ENCODE data around the gene NIPA2.

The NIPA2 gene

DNA sequence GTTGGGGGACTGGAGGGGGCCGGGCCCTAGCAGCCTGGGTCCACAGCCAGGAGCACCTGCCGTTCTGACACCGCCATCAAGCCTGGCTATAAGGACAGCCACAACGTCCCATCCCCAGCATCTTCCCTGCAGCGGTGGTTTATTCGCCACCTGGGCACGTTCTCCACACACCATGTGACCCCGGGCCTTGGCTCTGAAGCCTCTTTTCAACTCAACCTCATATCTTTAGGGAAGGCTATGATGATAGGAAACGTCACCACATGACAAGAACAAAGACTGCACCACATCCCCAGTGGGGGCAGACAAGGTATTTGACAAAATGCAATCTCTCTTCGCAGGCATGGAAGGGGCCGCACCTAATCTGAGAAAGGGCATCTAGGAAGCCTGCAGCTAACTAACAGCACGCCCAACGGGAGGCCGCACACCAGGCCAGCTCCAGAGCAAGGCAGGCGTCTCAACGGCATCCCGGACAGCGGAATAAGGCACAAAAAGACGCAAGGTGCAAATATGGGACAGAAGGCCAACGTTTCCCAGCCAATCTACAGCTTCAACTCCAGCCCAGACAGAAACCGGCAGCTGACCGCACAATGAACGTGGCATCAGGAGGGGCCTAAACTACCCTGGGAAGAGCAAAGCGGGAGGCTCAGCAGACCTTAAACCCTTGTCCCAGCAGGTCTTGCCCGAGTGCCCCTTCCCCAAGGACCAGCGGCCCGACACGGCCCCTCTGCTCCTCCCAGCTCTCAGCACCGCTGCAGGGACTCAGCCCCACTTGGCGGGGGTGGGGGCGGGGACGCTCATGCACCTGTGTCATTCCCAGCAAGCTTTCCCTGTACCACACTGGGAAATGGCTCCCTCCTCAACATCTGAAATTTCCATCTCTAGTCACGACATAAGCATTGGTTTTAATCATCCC lies 41.9 kb downstream of the NIPA2 start:
- Histone ChIP-seq H3K4me3 (ENCODE audit: low read depth, low read length) (no peak overlapping the region), H3K27ac (ENCODE audit: extremely low read depth, low read depth, low read length) (no peak overlapping the region), H3K4me1 (ENCODE audit: control insufficient read depth, insufficient read depth, low read length) (no peaks in the 10 kb centered on the region), H3K36me3 (ENCODE audit: control insufficient read depth in 2 of 2, insufficient read depth in 1 of 2, low read length in 2 of 2) (peaks cover 0 to 33% of the 10 kb centered on the region in 2 experiments; a peak in 1 of 3 replicates), H3K9me3 (ENCODE audit: control insufficient read depth, insufficient read depth, low read depth, low read length) (no peaks in the 10 kb centered on the region)
- ChIA-PET POLR2A (no interaction called here), CTCF (no interaction called here)
- TF ChIP-seq ZNF214 (tag by site-specific recombination; IDR thresholded peaks at IDR 0.05; ENCODE audit: borderline replicate concordance) (no peak), ZNF510 (tag by site-specific recombination; IDR thresholded peaks at IDR 0.05; ENCODE audit: insufficient replicate concordance) (no peak), FEZF1 (tag by site-specific recombination; IDR thresholded peaks at IDR 0.05) (no peak), TRIM28 (IDR thresholded peaks at IDR 0.05; ENCODE audit: borderline replicate concordance, low read length) (no peak), ZNF473 (tag by site-specific recombination; IDR thresholded peaks at IDR 0.05) (no peak), ZSCAN23 (tag by site-specific recombination; IDR thresholded peaks at IDR 0.05) (no peak), ZNF169 (tag by site-specific recombination; IDR thresholded peaks at IDR 0.05) (no peak), ZNF555 (tag by site-specific recombination; conservative IDR thresholded peaks at IDR 0.05) (no peak), ZNF747 (tag by site-specific recombination; IDR thresholded peaks at IDR 0.05) (no peak), ZNF174 (tag by site-specific recombination; IDR thresholded peaks at IDR 0.05) (no peak)
- TF ChIP-seq, protein P1, sequence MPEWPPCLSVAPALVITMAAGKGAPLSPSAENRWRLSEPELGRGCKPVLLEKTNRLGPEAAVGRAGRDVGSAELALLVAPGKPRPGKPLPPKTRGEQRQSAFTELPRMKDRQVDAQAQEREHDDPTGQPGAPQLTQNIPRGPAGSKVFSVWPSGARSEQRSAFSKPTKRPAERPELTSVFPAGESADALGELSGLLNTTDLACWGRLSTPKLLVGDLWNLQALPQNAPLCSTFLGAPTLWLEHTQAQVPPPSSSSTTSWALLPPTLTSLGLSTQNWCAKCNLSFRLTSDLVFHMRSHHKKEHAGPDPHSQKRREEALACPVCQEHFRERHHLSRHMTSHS (tag by site-specific recombination; IDR thresholded peaks at IDR 0.05): no peak

DNA sequence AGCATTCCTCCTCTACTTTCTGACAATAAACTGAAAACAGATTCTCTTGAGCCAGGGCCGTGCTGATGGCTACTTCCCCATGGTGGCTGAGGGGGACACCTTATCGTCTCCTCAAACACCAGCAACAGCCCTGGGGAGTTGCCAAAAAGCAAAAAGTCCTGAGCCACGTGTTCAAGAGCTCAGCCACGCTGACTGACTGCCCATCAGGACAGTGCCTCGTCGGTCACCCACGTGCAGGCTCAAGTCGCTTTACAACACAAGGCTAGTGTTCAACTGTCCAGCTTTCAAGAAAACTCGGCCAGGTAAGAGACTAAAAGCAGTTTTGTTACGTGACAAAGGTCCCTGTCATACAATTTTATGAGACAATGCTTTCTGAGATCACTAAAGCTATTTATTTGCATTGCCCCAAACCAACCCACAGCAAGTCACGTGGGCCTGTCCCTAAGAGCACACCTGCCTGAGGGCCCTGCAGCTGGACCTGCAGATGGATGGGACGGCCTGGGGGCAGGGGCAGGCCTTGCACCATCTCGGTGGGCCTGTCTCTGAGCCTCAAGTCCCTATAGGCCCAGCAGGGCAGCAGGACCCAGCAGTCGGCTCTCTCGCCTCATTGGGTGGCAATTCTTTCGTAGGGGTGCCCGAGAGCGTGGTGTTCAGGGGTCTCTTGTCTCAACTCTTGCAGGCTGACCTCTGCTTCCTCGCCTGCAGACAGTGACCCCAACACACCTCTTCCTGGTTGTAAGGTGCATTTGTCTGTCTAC lies 42.7 kb downstream of the NIPA2 start:
- Histone ChIP-seq H3K27ac (ENCODE audit: extremely low read depth, low read depth, low read length) (no peak overlapping the region), H3K9me3 (ENCODE audit: control insufficient read depth, insufficient read depth, low read depth, low read length) (no peaks in the 10 kb centered on the region), H3K36me3 (ENCODE audit: control insufficient read depth in 2 of 2, insufficient read depth in 1 of 2, low read length in 2 of 2) (peaks cover 0 to 33% of the 10 kb centered on the region in 2 experiments; a peak in 1 of 3 replicates), H3K4me3 (ENCODE audit: low read depth, low read length) (no peak overlapping the region), H3K4me1 (ENCODE audit: control insufficient read depth, insufficient read depth, low read length) (no peaks in the 10 kb centered on the region)
- ChIA-PET POLR2A (no interaction called here), CTCF (no interaction called here)
- TF ChIP-seq ZNF223 (tag by site-specific recombination; IDR thresholded peaks at IDR 0.05) (no peak), ZNF114 (tag by site-specific recombination; IDR thresholded peaks at IDR 0.05) (no peak), ZNF560 (tag by site-specific recombination; IDR thresholded peaks at IDR 0.05; ENCODE audit: borderline replicate concordance) (no peak), ZNF670 (tag by site-specific recombination; IDR thresholded peaks at IDR 0.05; ENCODE audit: low read depth) (no peak), ZBTB48 (tag by site-specific recombination; IDR thresholded peaks at IDR 0.05) (no peak)

DNA sequence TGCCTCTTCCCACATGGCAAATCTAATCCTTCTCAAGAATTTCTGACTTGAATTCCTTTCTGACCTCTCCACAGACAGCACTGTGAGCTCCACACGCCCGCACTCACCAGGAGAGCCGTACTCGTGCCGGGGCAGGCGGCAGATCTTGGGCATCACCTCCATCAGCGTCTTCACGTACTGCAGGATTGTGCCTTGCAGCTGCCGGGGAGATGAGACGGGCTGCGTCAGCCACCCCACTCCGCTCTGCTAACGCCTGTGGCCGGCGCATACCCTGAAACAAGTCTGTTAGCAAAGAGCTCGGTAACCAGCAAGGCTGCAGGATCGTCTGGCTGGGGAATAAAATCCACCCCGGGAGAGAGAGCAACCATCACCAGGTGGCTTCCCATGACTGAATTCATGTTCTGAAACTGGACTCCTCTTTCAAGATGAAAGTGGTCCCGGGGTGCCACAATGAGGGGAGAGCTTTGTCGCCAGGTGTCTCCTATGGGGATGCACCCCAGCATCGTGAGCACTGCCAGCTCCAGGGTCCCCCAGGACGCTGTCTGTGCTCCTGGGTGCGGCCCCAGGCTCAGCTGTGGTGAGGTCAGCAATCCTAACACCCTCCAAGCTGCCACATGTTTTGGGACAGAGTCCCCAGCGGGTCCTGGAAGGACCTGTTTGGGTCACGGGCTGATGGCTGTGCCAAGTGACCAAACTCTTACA lies 43.4 kb downstream of the NIPA2 start:
- Histone ChIP-seq H3K4me1 (ENCODE audit: control insufficient read depth, insufficient read depth, low read length) (no peaks in the 10 kb centered on the region), H3K4me3 (ENCODE audit: low read depth, low read length) (no peak overlapping the region), H3K9me3 (ENCODE audit: control insufficient read depth, insufficient read depth, low read depth, low read length) (no peaks in the 10 kb centered on the region), H3K27ac (ENCODE audit: extremely low read depth, low read depth, low read length) (no peak overlapping the region), H3K36me3 (ENCODE audit: control insufficient read depth in 2 of 2, insufficient read depth in 1 of 2, low read length in 2 of 2) (peaks cover 0 to 31% of the 10 kb centered on the region in 2 experiments; a peak in 1 of 3 replicates)
- TF ChIP-seq, protein P2, sequence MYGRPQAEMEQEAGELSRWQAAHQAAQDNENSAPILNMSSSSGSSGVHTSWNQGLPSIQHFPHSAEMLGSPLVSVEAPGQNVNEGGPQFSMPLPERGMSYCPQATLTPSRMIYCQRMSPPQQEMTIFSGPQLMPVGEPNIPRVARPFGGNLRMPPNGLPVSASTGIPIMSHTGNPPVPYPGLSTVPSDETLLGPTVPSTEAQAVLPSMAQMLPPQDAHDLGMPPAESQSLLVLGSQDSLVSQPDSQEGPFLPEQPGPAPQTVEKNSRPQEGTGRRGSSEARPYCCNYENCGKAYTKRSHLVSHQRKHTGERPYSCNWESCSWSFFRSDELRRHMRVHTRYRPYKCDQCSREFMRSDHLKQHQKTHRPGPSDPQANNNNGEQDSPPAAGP (tag by site-specific recombination; IDR thresholded peaks at IDR 0.05): no peak
- TF ChIP-seq ZFHX2 (tag by site-specific recombination; conservative IDR thresholded peaks at IDR 0.05): no peak
- TF ChIP-seq ZNF514 (tag by site-specific recombination; IDR thresholded peaks at IDR 0.05): no peak
- TF ChIP-seq ZNF214 (tag by site-specific recombination; IDR thresholded peaks at IDR 0.05; ENCODE audit: borderline replicate concordance): no peak
- TF ChIP-seq ZNF707 (tag by site-specific recombination; IDR thresholded peaks at IDR 0.05): no peak
- TF ChIP-seq ZNF558 (tag by site-specific recombination; IDR thresholded peaks at IDR 0.05): no peak
- no peak for TF ChIP-seq ZNF701 (tag by site-specific recombination; IDR thresholded peaks at IDR 0.05)
- no peak for TF ChIP-seq ZNF274 (IDR thresholded peaks at IDR 0.05; ENCODE audit: low read length)
- no peak for TF ChIP-seq ZNF274 (tag by site-specific recombination; IDR thresholded peaks at IDR 0.05; ENCODE audit: borderline replicate concordance)
- TF ChIP-seq OSR2 (tag by site-specific recombination; IDR thresholded peaks at IDR 0.05): no peak
- ChIA-PET CTCF (no interaction called here), POLR2A (no interaction called here)
